Epidermal melanocyte (primary cell): ENCODE measurements around the gene WDR59.
"Not testable (repeated sequence)": the region's sequence is repeated elsewhere in the genome, so short reads cannot be mapped to it uniquely, and the experiment has no call there.

Source experiments
- DNase-seq: peaks from one replicate; pipeline ENCODE4 v3.0.0; 2011; ENCODE audit warnings: low spot score; ENCODE audit not compliant: insufficient read length

WDR59 gene

DNA sequence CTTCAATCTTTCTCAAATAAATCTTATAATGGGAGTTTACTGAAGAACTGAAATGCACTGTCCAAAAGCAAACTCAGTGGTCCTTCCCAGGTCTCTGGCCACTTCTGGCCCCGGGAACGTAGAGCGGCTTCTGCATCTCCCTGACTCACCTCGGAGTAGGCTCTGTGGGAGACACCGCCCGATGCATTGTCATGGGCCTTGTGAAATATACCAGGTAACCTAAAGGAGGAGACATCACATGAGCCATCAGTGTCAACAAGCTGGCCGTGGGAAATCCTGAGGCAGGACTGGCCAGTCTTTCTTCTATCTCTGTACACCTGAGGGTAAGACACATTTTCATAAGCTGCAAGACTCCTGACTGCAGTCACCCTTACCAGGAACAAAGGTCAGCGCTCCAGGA, 76.2 kb downstream of the WDR59 start:
- not testable (repeated sequence) for DNase-seq

DNA sequence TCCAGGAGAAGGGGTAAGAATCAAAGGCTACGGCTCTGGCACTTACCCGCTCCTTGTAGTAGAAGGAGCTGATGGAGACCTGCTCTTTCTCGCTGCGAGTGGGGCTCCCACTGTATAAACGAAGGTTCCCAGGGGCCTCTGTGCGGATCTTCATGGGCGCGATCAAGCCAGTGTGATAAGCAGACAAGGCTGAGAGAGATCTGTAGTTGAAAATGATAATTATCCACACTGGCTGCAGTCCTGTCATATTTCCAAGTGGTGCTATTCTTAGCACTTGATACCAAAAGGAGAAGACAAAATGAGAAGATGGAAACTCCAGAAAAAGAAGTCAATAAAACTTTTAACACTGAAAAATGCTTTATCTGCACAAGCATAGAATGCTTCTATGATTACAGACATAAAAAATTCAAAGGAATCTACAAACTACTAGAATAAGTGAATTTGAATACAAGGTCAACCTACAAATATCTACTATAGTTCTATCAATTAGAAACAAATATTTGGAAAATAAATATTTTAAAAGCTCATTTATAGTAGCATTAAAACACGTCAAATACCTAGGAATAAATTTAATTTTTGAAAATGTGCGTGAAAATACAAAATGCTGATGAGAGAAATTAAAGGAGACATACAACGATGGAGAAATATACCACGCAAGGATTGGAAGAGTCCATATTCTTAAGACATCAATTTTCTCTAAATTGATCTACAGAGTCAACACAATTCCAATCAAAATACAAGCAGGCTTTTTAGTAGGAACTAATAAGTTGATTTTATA, 80.8 kb downstream of the WDR59 start:
- no peak for DNase-seq

- DNase-seq = no peak
Measured at GRCh38 chr16:74903120-74903519, 81.8 kb downstream of the WDR59 start.

- no peak for DNase-seq
Measured at GRCh38 chr16:74902161-74902560, 82.8 kb downstream of the WDR59 start.

- no peak for DNase-seq
Measured at GRCh38 chr16:74901606-74902005, 83.3 kb downstream of the WDR59 start.

DNA sequence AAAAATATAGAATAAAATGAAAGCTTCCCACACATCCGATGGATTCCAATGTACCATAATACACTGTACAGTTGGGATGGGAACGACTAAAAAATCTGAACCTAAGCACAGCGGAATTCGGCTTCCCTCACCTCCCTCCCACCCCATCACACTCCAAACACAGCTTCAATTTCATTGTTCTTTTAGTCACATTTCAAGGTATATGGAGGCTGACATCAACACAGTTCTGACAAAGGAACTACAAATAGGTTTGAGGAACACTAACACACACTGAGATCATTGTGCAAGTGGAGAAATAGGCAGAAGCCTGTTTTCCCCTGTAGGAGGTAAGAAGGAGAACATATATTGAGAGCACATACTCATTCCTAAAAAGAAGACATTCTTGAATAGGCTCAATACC, 85.1 kb downstream of the WDR59 start:
- DNase-seq = no peak

- DNase-seq = no peak
Measured at GRCh38 chr16:74898659-74899058, 86.3 kb downstream of the WDR59 start.

DNA sequence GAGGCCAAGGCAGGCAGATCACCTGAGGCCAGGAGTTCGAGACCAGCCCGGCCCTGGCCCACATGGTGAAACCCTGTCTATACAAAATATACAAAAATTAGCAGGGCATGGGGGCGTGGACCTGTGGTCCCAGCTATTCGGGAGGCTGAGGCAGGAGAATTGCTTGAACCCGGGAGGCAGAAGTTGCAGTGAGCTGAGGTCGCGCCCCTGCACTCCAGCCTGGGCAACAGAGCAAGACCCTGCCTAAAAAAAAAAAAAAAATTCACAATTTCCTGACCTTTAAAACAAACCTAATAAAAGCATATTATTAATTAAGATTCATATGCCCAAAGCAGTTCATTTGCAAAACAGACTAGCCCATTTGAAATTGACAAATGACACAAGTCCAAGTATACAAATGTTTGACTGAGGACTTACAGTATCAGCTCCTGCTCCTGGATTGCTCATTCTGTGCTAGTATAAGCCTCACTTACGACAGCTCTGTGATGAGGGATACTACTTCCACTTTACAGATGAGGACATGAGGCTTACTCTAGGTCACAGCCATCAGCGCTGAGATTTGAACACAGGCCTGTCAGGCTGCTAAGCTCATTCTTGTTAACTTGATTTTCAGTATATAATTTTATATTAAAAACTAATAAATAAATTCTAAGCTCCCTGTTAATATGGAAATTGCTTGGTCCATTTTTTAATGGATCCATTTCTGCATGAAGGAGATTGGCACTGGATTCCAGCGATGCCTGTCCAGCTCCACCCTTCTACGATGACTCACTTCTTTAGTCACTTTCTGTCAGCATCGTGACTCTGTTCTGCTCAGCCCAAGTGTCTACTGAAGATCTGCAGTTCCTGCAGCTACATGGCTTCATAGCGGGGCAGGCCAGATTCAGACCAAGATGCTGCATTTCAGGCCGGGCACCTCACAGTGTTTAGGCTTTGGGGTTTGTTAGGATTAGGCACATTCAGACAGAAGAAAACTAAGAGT, 88.2 kb downstream of the WDR59 start:
- DNase-seq = no peak

- DNase-seq = no peak
Measured at GRCh38 chr16:74893541-74893940, 91.4 kb downstream of the WDR59 start.

- DNase-seq = no peak
Measured at GRCh38 chr16:74892574-74893461, 92.1 kb downstream of the WDR59 start.

GRCh38 chr16:74888888-74889287, 96.0 kb downstream of the WDR59 start:
- no peak for DNase-seq

DNA sequence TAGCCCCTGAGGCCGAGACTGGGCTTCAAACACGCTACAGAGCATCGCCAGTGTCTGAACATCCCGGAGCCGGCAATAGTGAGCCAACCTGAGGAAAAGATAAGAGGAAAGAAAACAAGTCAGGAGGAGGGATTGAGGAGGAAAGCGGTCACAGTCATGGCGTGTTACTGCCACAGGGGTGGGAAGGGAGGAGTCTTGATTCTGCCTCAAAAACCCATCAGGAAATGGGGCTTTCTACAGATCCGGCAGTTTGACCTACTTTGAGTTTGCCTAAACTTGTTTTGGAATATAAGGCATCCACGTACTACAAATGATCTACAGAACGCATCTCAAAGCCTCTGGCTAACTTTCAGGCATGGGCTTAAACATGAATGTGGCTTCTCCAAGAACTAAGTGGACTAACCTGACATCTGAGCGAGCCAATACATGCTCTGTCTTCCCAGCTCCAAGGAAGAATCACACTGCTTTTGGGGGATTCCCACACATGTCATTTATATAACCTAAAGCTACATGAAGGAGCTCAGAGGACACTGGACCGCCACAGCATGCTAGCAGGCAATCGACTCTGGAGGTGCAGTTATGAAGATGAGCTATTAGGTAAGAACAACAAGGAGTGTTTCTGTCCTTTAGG, 96.6 kb downstream of the WDR59 start:
- DNase-seq = no peak

DNA sequence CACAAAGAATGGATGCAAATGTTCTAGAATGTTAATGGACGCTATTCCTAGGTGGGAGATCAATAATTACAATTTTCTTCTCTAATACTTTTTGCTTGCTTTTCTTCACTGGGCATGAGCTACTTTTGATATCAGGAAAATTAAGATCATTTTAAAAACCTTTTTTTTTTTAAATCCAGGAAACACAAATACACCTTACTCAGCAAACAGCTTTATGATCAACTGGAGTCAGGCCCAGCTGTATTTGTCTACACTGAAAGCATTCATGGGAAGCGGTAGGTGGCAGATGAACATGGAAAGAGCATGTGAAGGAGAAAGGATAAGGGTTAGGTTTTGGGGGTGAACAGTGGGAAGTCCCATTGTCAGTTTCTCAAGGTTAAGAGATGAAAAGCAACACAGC, 97.8 kb downstream of the WDR59 start:
- no peak for DNase-seq

DNA sequence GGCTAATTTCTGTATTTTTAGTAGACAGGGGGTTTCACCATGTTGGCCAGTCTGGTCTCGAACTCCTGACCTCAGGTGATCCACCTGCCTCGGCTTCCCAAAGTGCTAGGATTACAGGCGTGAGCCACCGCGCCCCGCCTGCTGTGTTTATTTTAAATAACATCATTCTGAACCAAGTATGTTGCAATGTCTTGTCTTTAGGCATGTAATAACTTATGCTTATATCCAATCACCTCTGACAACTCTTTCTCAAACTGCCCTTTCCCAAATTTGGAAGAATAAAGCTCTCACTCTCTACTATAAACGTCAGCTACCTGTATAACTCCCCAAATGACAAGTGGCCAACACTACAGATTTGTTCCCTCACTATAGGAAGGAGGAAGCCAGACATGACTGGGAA, 107.2 kb downstream of the WDR59 start:
- no peak for DNase-seq

DNA sequence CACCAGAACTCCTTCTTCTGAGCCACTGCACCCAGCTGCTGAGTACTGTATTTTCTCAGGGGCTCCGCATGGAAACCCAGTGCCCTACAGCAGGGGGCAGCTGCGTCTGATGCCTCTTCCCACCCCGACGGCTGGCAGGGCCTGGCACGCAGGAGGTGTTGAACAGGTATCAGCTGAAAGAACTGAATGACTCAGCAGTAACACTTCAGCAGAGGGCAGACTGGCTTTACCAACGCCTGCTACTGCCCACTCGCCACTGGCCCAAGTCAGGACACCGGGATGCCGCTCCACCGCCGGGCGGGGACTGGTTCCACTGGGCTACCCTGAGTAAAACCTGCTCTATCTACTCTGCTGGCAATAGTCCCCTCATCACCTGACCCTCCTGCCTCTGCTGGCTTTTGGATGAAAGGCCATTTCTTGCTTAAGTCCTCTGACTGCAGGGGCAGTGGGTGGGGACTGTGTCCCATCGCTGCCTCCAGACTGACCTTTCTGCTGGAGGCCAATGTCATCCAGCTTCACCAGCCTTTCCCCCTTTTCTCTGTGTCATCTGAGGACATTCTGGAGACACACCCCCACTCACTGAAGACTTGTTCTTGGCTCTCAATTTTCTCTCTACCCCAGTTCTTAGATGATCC, 109.9 kb downstream of the WDR59 start:
- DNase-seq = no peak

GRCh38 chr16:74874123-74874522, 110.8 kb downstream of the WDR59 start:
- no peak for DNase-seq

- no peak for DNase-seq
Measured at GRCh38 chr16:74872302-74872701, 112.6 kb downstream of the WDR59 start.

DNA sequence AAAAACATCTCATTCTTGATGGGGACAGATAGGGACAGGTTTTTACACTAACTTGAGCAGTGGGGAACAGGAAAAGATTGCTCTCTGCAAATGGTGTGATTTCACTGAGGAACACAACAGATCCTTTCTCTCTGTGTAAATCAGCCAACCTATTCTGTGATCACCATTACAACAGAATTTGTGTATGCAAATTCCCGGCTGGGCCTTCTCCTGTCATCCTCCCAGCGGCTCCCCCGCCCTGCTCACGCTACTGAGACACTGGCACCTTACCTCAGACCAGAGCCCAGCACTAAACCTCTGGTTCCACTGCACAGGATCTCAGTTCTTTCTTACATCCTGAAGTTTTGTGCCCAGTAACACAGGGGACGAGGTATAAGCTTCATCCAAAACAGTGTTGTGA, 113.3 kb downstream of the WDR59 start:
- no peak for DNase-seq

- no peak for DNase-seq
Measured at GRCh38 chr16:74868501-74868900, 116.4 kb downstream of the WDR59 start.

DNA sequence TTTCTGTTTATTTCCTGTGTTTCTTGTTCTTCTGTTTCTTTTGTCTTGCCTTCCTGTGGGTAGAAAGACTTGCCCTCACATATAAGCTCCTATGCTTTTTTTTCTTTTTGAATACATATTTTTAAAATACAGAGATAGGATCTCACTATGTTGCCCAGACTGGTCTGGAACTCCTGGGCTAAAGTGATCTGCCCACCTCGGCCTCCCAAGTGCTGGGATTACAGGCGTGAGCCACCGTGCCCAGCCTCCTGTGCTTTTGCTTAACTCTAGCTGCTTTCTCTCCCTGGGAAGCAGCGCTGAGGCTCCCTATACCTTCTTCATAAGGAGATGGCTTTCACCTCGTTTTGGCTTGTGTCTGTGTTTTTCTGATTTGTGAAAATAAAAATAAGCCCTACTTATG, 116.9 kb downstream of the WDR59 start:
- no peak for DNase-seq
